ENCODE data around the gene DDC. TPM values are rescaled to one million over a fixed set of nuclear protein-coding genes. Genes with fewer than 3 reads are reported as not detected.

Gene DDC
- total RNA-seq, 4 donors from 2014 or later: not detected

- DNase-seq (ENCODE audit: extremely low spot score): no peak
- peaks cover 14 to 23% (median 23%) of the 10 kb centered on the region in 4 donors for H3K4me1 ChIP-seq
- intact Hi-C loops (cut with DNase I): no loop called here
- TF ChIP-seq POLR2AphosphoS5 (IDR thresholded peaks at IDR 0.05) (no peak), POLR2A (IDR thresholded peaks at IDR 0.05; ENCODE audit: low read depth) (no peak)
- 70% methylated on average over 10 of the region's 10 CpGs for WGBS
- peaks cover 0 to 10% (median 0%) of the 10 kb centered on the region in 4 donors for H3K27me3 ChIP-seq
- no peak overlapping the region for H3K4me3 ChIP-seq
- H3K9me3 ChIP-seq: no peaks in the 10 kb centered on the region
- no peak overlapping the region for H3K27ac ChIP-seq (replicated peaks in 1 of 4)
- H3K36me3 ChIP-seq: no peaks in the 10 kb centered on the region
These were observed 59.5 kb downstream of the DDC start for GRCh38 chr7:50505553-50506210.

- DNase-seq (ENCODE audit: extremely low spot score): no peak
- WGBS: 86% methylated on average over 12 of the region's 12 CpGs
- Histone ChIP-seq H3K27ac (replicated peaks in 1 of 4) (no peak overlapping the region), H3K4me3 (no peak overlapping the region), H3K36me3 (no peaks in the 10 kb centered on the region), H3K4me1 (peaks cover 14 to 24% (median 23%) of the 10 kb centered on the region in 4 donors), H3K27me3 (peaks cover 0 to 10% (median 0%) of the 10 kb centered on the region in 4 donors), H3K9me3 (no peaks in the 10 kb centered on the region)
- intact Hi-C loops (cut with DNase I): no loop called here
- no peak for TF ChIP-seq EP300 (IDR thresholded peaks at IDR 0.05)
- no peak for TF ChIP-seq CTCF (IDR thresholded peaks at IDR 0.05)
- TF ChIP-seq POLR2AphosphoS5 (IDR thresholded peaks at IDR 0.05): no peak
- TF ChIP-seq POLR2A (IDR thresholded peaks at IDR 0.05; ENCODE audit: low read depth): no peak
These were observed 60.3 kb downstream of the DDC start for GRCh38 chr7:50504646-50505546.

GRCh38 chr7:50502947-50503346, 62.3 kb downstream of the DDC start:
- Histone ChIP-seq H3K9me3 (no peaks in the 10 kb centered on the region), H3K27ac (replicated peaks in 1 of 4) (peak overlapping the region; percentile 66 to 78 (median 76)), H3K4me1 (peaks cover 14 to 24% (median 23%) of the 10 kb centered on the region in 4 donors), H3K4me3 (no peak overlapping the region), H3K36me3 (no peaks in the 10 kb centered on the region), H3K27me3 (no peaks in the 10 kb centered on the region)
- DNase-seq (ENCODE audit: extremely low spot score): no peak
- 72% methylated on average over 3 of the region's 5 CpGs for WGBS
- TF ChIP-seq POLR2AphosphoS5 (IDR thresholded peaks at IDR 0.05): no peak
- no peak for TF ChIP-seq EP300 (IDR thresholded peaks at IDR 0.05)
- TF ChIP-seq CTCF (IDR thresholded peaks at IDR 0.05): no peak
- no peak for TF ChIP-seq POLR2A (IDR thresholded peaks at IDR 0.05; ENCODE audit: low read depth)
- intact Hi-C loops (cut with DNase I): no loop called here

- peaks cover 14 to 29% (median 27%) of the 10 kb centered on the region in 4 donors for H3K4me1 ChIP-seq
- no peaks in the 10 kb centered on the region for H3K36me3 ChIP-seq
- intact Hi-C loops (cut with DNase I): no loop called here
- WGBS: 51% methylated on average over 4 of the region's 8 CpGs
- H3K4me3 ChIP-seq: no peak overlapping the region
- no peak for DNase-seq (ENCODE audit: extremely low spot score)
- H3K9me3 ChIP-seq: no peaks in the 10 kb centered on the region
- H3K27ac ChIP-seq (replicated peaks in 1 of 4): peak overlapping the region; percentile 66 to 78 (median 76)
- peak; percentile 89 to 95 for TF ChIP-seq POLR2AphosphoS5 (IDR thresholded peaks at IDR 0.05)
- TF ChIP-seq CTCF (IDR thresholded peaks at IDR 0.05): no peak
- TF ChIP-seq EP300 (IDR thresholded peaks at IDR 0.05): peak; percentile 86
- no peak for TF ChIP-seq POLR2A (IDR thresholded peaks at IDR 0.05; ENCODE audit: low read depth)
- H3K27me3 ChIP-seq: no peaks in the 10 kb centered on the region
These were observed 63.1 kb downstream of the DDC start for GRCh38 chr7:50502001-50502684.

Data from esophagus muscularis mucosa (tissue), 4 donors.